Heart left ventricle (tissue), 16 donors: ENCODE measurements around the gene SLC29A2. TPM values are rescaled to one million over a fixed set of nuclear protein-coding genes. Genes with fewer than 3 reads are reported as not detected.
"Not testable (repeated sequence)": the region's sequence is repeated elsewhere in the genome, so short reads cannot be mapped to it uniquely, and the experiment has no call there.

Experiments
- ATAC-seq, 4 donors: fragments of 200-7000 bp; cut with Tn5 transposase; one replicate each; pipeline ENCODE4 v1.9.1; 2020 to 2022; ENCODE audit warnings: moderate library complexity in 4 of 4, mild to moderate bottlenecking in 3 of 4, moderate number of reproducible peaks in 1 of 4
- DNase-seq, 5 donors: peaks; one replicate each; pipeline ENCODE4 v3.0.0-alpha.2; 2020
- H3K27ac ChIP-seq, 12 donors: fragments of 200-600 bp; sonication (generic) in 4 of 12; one replicate each; pipeline versions ENCODE4 v1.5.0 to v1.8.0; 2016 to 2022; ENCODE audit warnings: mild to moderate bottlenecking in 2 of 12
- H3K27me3 ChIP-seq, 9 donors: fragments of 200-600 bp; sonication (generic) in 2 of 9; one replicate each; pipeline versions ENCODE4 v1.5.1 to v1.8.0; 2016 to 2022; ENCODE audit warnings: mild to moderate bottlenecking in 3 of 9
- H3K36me3 ChIP-seq, 9 donors: fragments of 200-600 bp; sonication (generic) in 2 of 9; one replicate each; pipeline versions ENCODE4 v1.5.0 to v1.8.0; 2018 to 2022; ENCODE audit warnings: mild to moderate bottlenecking in 2 of 9
- H3K4me1 ChIP-seq, 12 donors: fragments of 200-600 bp; sonication (generic) in 4 of 12; one replicate each; pipeline versions ENCODE4 v1.5.0 to v1.8.0; 2016 to 2022; ENCODE audit warnings: mild to moderate bottlenecking in 3 of 12
- H3K4me3 ChIP-seq, 12 donors: fragments of 200-600 bp; sonication (generic) in 4 of 12; one replicate each; pipeline versions ENCODE4 v1.5.0 to v1.8.0; 2017 to 2022; ENCODE audit warnings: mild to moderate bottlenecking in 9 of 12, moderate library complexity in 4 of 12
- H3K9me3 ChIP-seq, 12 donors: fragments of 200-600 bp; sonication (generic) in 4 of 12; one replicate each; pipeline versions ENCODE4 v1.5.0 to v1.8.0; 2016 to 2022; ENCODE audit warnings: mild to moderate bottlenecking in 1 of 12
- POLR2A ChIP-seq, 2 donors: fragments of 450-650 bp; IDR thresholded peaks; one replicate each; pipeline ENCODE4 v1.6.1; 2017; ENCODE audit warnings: antibody characterized with exemption in 2 of 2, mild to moderate bottlenecking in 2 of 2, moderate library complexity in 2 of 2
- WGBS, 4 donors: extraction: QIAGEN DNeasy Blood & Tissue Kit in 2 of 4; methylation state at CpG; one replicate each; pipeline versions ENCODE4 v1.1.5 to v1.1.7; 2013 to 2018; 5-methylcytosine and 5-hydroxymethylcytosine counted together
- intact Hi-C, 10 donors: fragments of 100-400 bp; cut with DNase I; formaldehyde crosslinking; loops; one replicate each; pipeline versions ENCODE4 v1.11.1 to v1.14.2; 2022
- polyA plus RNA-seq, 2 donors: library from polyadenylated mRNA; stranded (reverse); fragments of 200-250 nt; gene quantifications; one replicate each; pipeline ENCODE4 v1.2.3, GENCODE V29; 2013
- total RNA-seq, 9 donors: library from RNA; depleted of rRNA in 2 of 9; stranded (reverse); fragments of >200 nt in 2 of 9; fragmentation: NEBNext Ultra II Directional in 3 of 9; extraction: Animal tissue kit (Norgen Biotek cat#: 25700) in 3 of 9; gene quantifications; one replicate each; pipeline versions ENCODE4 v1.1.0 to v1.2.4, GENCODE V29; 2016 to 2023
- TF ChIP-seq, protein P1 (sequence below), 12 donors: fragments of 200-600 bp; sonication (generic) in 4 of 12; IDR thresholded peaks; one replicate each; pipeline versions ENCODE4 v1.5.0 to v1.8.0; 2018 to 2022; ENCODE audit warnings: antibody characterized with exemption in 12 of 12, mild to moderate bottlenecking in 5 of 12
- donor health status: ischemic (EF 13 %, LVEDD 7.1; RV severe dilation, severe dysfunction).
- donor health status: healthy with polysubstance abuse.
- donor health status: DM: no; HTN: yes; CAD: no.
- donor health status: DM: no; HTN: no; CAD: no.
- donor health status: ischemic (EF 25% LVEDD 6.9; RV normal size, moderate dysfunction).
- donor health status: ischemic (EF 25% LVEDD 5.7; RV mildly dilated, moderate dysfunction).
- donor health status: healthy.
- donor health status: DM: yes; HTN: yes; CAD: no.
- donor health status: ischemic (EF 35%, LVEDD 5.7; RV mildly dilated, moderate dysfunction).
- donor health status: nonischemic (EF 11% LVEDD 7.7; RV severe dilation, severe dysfunction).
- donor health status: DM: yes; HTN: yes; CAD: no.
- donor health status: PGD.
- donor health status: ischemic (EF 29% LVEDD 5.4; RV normal size, mild dysfunction).
- donor health status: nonischemic (EF 23%, LVEDD 6.1; RV moderate dilation, normal function).

Gene SLC29A2
- total and polyA plus RNA-seq, 11 donors: 6.8 to 30.9 (median 13.1) TPM

GRCh38 chr11:66324664-66325063 lies 46.9 kb downstream of the SLC29A2 start:
- no peak for TF ChIP-seq POLR2A (IDR thresholded peaks at IDR 0.05)
- TF ChIP-seq, protein P1, sequence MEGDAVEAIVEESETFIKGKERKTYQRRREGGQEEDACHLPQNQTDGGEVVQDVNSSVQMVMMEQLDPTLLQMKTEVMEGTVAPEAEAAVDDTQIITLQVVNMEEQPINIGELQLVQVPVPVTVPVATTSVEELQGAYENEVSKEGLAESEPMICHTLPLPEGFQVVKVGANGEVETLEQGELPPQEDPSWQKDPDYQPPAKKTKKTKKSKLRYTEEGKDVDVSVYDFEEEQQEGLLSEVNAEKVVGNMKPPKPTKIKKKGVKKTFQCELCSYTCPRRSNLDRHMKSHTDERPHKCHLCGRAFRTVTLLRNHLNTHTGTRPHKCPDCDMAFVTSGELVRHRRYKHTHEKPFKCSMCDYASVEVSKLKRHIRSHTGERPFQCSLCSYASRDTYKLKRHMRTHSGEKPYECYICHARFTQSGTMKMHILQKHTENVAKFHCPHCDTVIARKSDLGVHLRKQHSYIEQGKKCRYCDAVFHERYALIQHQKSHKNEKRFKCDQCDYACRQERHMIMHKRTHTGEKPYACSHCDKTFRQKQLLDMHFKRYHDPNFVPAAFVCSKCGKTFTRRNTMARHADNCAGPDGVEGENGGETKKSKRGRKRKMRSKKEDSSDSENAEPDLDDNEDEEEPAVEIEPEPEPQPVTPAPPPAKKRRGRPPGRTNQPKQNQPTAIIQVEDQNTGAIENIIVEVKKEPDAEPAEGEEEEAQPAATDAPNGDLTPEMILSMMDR (IDR thresholded peaks at IDR 0.05): no peak
- ATAC-seq (no peak), DNase-seq (no peak)
- no peaks in the 10 kb centered on the region for H3K36me3 ChIP-seq
- H3K27me3 ChIP-seq: no peaks in the 10 kb centered on the region
- H3K4me3 ChIP-seq: no peak overlapping the region
- intact Hi-C loops: loop anchor here in 1 of 10 donors (5.0 kb wide), 1 partner anchor 63 kb away; no protein-coding TSS in a partner anchor
- H3K9me3 ChIP-seq: no peaks in the 10 kb centered on the region
- no peak overlapping the region for H3K27ac ChIP-seq
- peaks cover 4 to 47% (median 32%) of the 10 kb centered on the region in 12 donors for H3K4me1 ChIP-seq
- 83 to 90% (median 85%) methylated on average over 10 of the region's 10 CpGs for WGBS, 4 donors

- Histone ChIP-seq H3K27me3 (no peaks in the 10 kb centered on the region), H3K4me3 (no peak overlapping the region), H3K36me3 (no peaks in the 10 kb centered on the region), H3K4me1 (peaks cover 3 to 41% (median 32%) of the 10 kb centered on the region in 12 donors), H3K27ac (no peak overlapping the region), H3K9me3 (no peaks in the 10 kb centered on the region)
- intact Hi-C loops: no loop called here
- WGBS, 4 donors: 97 to 100% (median 98%) methylated on average over 1 of the region's 1 CpG
- peak in 2 of 5 donors; percentile 4 to 15 for DNase-seq
- ATAC-seq: no peak
- TF ChIP-seq POLR2A (IDR thresholded peaks at IDR 0.05): no peak
- TF ChIP-seq, protein P1 (IDR thresholded peaks at IDR 0.05): no peak
Observed at GRCh38 chr11:66323684-66324083, 47.9 kb downstream of the SLC29A2 start.

DNA sequence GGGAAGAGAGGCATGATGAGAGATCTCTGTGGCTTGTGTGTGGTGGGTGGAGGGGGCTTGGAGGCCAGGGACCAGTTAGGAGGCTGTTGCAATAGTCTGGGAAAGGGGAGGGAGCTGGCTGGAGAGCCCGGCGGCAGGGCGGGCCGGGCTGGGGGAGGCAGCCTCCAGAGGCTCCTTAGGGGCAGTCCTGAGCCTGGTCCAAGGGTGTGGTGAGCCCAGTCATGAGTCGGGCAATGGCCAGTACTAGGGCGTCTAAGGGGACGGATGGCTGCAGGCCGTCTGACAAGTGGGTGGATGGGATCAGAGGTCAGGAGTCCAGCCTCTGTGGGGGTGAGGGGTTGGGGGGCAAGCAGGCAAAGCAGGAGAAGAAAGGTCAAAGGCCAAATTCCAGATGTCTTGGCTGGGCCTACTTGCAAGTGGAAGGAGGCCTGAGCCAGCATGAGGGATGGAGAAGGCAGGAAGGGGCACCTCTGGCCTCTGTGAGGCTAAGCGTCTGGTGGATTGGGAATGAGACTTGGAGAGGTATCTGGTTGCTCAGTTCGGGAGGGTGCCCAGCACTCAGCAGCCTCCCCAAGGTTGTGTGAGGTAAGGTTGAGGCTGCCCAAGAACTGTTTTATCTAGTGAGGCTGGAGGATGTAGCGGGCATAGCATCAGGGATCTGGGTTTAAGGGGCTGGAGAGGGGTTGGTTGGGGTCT lies 48.7 kb downstream of the SLC29A2 start:
- DNase-seq: peak in 3 of 5 donors; percentile 76 to 84 (median 79)
- 62 to 80% (median 78%) methylated on average over 11 of the region's 11 CpGs for WGBS, 4 donors
- H3K36me3 ChIP-seq: no peaks in the 10 kb centered on the region
- no peaks in the 10 kb centered on the region for H3K27me3 ChIP-seq
- peak overlapping the region in 5 of 12 donors; percentile 9 to 30 (median 22) for H3K27ac ChIP-seq
- TF ChIP-seq, protein P1 (IDR thresholded peaks at IDR 0.05): no peak
- no peak for TF ChIP-seq POLR2A (IDR thresholded peaks at IDR 0.05)
- no peaks in the 10 kb centered on the region for H3K9me3 ChIP-seq
- H3K4me1 ChIP-seq: peaks cover 0 to 41% (median 32%) of the 10 kb centered on the region in 12 donors
- H3K4me3 ChIP-seq: no peak overlapping the region
- peak in 3 of 4 donors; percentile 29 to 69 (median 66) for ATAC-seq
- intact Hi-C loops: no loop called here

DNA sequence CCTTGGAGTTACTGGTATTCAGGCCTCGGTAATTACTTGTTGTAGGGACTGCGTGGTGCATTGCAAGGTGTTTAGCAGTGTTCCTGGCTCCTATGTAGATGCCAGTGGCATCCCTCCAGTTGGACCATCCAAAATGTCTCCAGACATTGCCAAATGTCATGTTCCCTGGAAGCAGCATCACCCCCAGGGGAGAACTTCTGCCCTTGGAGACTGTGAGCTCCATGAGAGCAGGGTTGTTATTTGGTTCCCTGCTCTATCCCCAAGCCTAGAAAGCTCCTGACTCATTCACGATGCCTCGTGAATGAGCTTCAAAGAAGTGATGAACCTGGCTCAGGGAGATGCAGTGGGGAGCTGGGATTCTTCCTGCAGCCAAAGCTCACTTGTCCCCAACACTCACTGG lies 50.0 kb downstream of the SLC29A2 start:
- no peak for TF ChIP-seq POLR2A (IDR thresholded peaks at IDR 0.05)
- TF ChIP-seq, protein P1 (IDR thresholded peaks at IDR 0.05): no peak
- Histone ChIP-seq H3K27me3 (no peaks in the 10 kb centered on the region), H3K4me1 (peaks cover 0 to 40% (median 31%) of the 10 kb centered on the region in 12 donors), H3K9me3 (no peaks in the 10 kb centered on the region), H3K27ac (peak overlapping the region in 1 of 12 donors; percentile 8), H3K36me3 (no peaks in the 10 kb centered on the region), H3K4me3 (no peak overlapping the region)
- WGBS, 4 donors: 84 to 95% (median 88%) methylated on average over 4 of the region's 4 CpGs
- no peak for ATAC-seq
- peak in 1 of 5 donors; percentile 9 for DNase-seq
- intact Hi-C loops: no loop called here

DNA sequence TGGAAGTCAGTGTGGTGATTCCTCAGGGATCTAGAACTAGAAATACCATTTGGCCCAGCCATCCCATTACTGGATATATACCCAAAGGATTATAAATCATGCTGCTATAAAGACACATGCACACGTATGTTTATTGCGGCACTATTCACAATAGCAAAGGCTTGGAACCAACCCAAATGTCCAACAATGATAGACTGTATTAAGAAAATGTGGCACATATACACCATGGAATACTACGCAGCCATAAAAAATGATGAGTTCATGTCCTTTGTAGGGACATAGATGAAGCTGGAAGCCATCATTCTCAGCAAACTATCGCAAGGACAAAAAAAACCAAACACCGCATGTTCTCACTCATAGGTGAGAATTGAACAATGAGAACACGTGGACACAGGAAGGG lies 50.8 kb downstream of the SLC29A2 start:
- H3K4me3 ChIP-seq, H3K27ac ChIP-seq, H3K36me3 ChIP-seq, DNase-seq, H3K9me3 ChIP-seq, ATAC-seq, H3K27me3 ChIP-seq, intact Hi-C loops: not testable (repeated sequence)
- H3K4me1 ChIP-seq: peaks cover 0 to 38% (median 27%) of the 10 kb centered on the region in 12 donors
- 85 to 94% (median 90%) methylated on average over 6 of the region's 6 CpGs for WGBS, 4 donors

DNA sequence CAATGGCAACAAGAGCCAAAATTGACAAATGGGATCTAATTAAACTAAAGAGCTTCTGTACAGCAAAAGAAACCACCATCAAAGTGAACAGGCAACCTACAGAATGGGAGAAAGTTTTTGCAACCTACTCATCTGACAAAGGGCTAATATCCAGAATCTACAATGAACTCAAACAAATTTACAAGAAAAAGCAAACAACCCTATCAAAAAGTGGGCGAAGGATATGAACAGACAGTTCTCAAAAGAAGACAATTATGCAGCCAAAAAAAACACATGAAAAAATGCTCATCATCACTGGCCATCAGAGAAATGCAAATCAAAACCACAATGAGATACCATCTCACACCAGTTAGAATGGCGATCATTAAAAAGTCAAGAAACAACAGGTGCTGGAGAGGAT lies 51.3 kb downstream of the SLC29A2 start:
- intact Hi-C loops, H3K27ac ChIP-seq, H3K4me3 ChIP-seq, DNase-seq, H3K36me3 ChIP-seq, H3K9me3 ChIP-seq, ATAC-seq, H3K27me3 ChIP-seq: not testable (repeated sequence)
- peaks cover 0 to 36% (median 26%) of the 10 kb centered on the region in 12 donors for H3K4me1 ChIP-seq
- 92 to 100% (median 96%) methylated on average over 1 to 2 of the region's 2 CpGs for WGBS, 4 donors
